ENCODE measurements around the gene COL11A2. TPM values are rescaled to one million over a fixed set of nuclear protein-coding genes. Genes with fewer than 3 reads are reported as not detected.

Gene COL11A2
- total and polyA plus RNA-seq, 2 donors (not counting 3 experiments of a cell fraction or from before 2014, with no cell fraction given), result 0.65 to 1.3 TPM

- TF ChIP-seq GATA2 (IDR thresholded peaks at IDR 0.05; ENCODE audit: insufficient read depth, insufficient read length, low read depth, low read length), result no peak
- TF ChIP-seq POLR2A (IDR thresholded peaks at IDR 0.05; ENCODE audit: low read depth, low read length), result no peak
- no peak for TF ChIP-seq MAX (IDR thresholded peaks at IDR 0.05; ENCODE audit: insufficient read depth, insufficient read length)
- no peak for TF ChIP-seq MYC (IDR thresholded peaks at IDR 0.05; ENCODE audit: low read depth, low read length)
- no peak for TF ChIP-seq FOS (IDR thresholded peaks at IDR 0.05; ENCODE audit: borderline replicate concordance, insufficient read depth, low read length)
- no peak for TF ChIP-seq POLR2AphosphoS5 (IDR thresholded peaks at IDR 0.05; ENCODE audit: insufficient read depth, low read depth, low read length)
- TF ChIP-seq CTCF (IDR thresholded peaks at IDR 0.05; ENCODE audit: extremely low read depth in 1 of 2, insufficient read depth in 1 of 2, low read depth in 1 of 2, low read length in 2 of 2), result no peak
- no peak for TF ChIP-seq JUN (IDR thresholded peaks at IDR 0.05; ENCODE audit: borderline replicate concordance, insufficient read depth, insufficient read length, low read depth)
- TF ChIP-seq EZH2 (IDR thresholded peaks at IDR 0.05; ENCODE audit: borderline replicate concordance, low read depth, low read length, severe bottlenecking), result no peak
- H4K20me1 ChIP-seq (replicated peaks; ENCODE audit: control insufficient read depth, extremely low read depth, insufficient read depth, low read length), result no peaks in the 10 kb centered on the region
- no TSS peak for BruUV-seq (replicated peaks)
- no peaks in the 10 kb centered on the region for H3K9me1 ChIP-seq (replicated peaks; ENCODE audit: control insufficient read depth, extremely low read depth, insufficient read depth, low read length)
- DNase-seq (ENCODE audit: low read depth, low spot score) (no peak), FAIRE-seq (no peak)
- no peaks in the 10 kb centered on the region for H3K36me3 ChIP-seq (ENCODE audit: control insufficient read depth in 2 of 2, extremely low read depth in 1 of 2, insufficient read depth in 2 of 2, low read length in 2 of 2)
- H3K79me2 ChIP-seq (ENCODE audit: control insufficient read depth, insufficient read depth, low read length), result no peaks in the 10 kb centered on the region
- H3K4me1 ChIP-seq (ENCODE audit: control insufficient read depth, extremely low read depth, insufficient read depth, low read length), result no peaks in the 10 kb centered on the region
- intact Hi-C loops (cut with micrococcal nuclease) (no loop called here), dilution Hi-C loops (cut with MboI; ENCODE audit: extremely low pct_ligation_motif_present, low sequenced_read_pairs) (no loop called here)
- POLR2A ChIA-PET, result no interaction called here
- H3K27me3 ChIP-seq (ENCODE audit: control insufficient read depth in 2 of 2, insufficient read depth in 2 of 2, low read length in 2 of 2), result peaks cover 18 to 30% of the 10 kb centered on the region in 2 experiments
- no peak overlapping the region for H3K27ac ChIP-seq (ENCODE audit: insufficient read depth, low read depth, low read length)
- CTCF ChIA-PET, result interaction anchor here (0.8 to 4.3 kb wide), 6 partner anchors 8 to 124 kb away, joined by 3 to 53 read pairs (median 10); no protein-coding TSS in a partner anchor
- H3K9ac ChIP-seq (replicated peaks; ENCODE audit: extremely low read depth, insufficient read depth, low read length), result no peak overlapping the region
- no peak overlapping the region for H3K4me3 ChIP-seq (replicated peaks in 1 of 3; ENCODE audit: insufficient read depth in 1 of 3, low read depth in 1 of 3, low read length in 3 of 3)
- no peak overlapping the region for H3K4me2 ChIP-seq (ENCODE audit: insufficient read depth, low read length)
- H3K9me3 ChIP-seq (replicated peaks; ENCODE audit: control insufficient read depth, insufficient read depth, low read length), result no peaks in the 10 kb centered on the region
- H2AFZ ChIP-seq (ENCODE audit: low read depth, low read length), result no peak overlapping the region
Observed at GRCh38 chr6:33124525-33124901, 67.8 kb downstream of the COL11A2 start.

Data from endothelial cell of umbilical vein (primary cell).